ENCODE data around the gene AMY2B. TPM values are rescaled to one million over a fixed set of nuclear protein-coding genes. Genes with fewer than 3 reads are reported as not detected.
"Not testable (repeated sequence)": the region's sequence is repeated elsewhere in the genome, so short reads cannot be mapped to it uniquely, and the experiment has no call there.

AMY2B gene
- total and polyA plus RNA-seq, 9 of the 15 experiments (the other 6 are each of a cell fraction or from before 2014, with no cell fraction given), result 0.22 to 2.0 (median 0.49) TPM

- TF ChIP-seq HMGXB4 (CRISPR knock-in tag; IDR thresholded peaks at IDR 0.05) (no peak), ZNF431 (CRISPR knock-in tag; IDR thresholded peaks at IDR 0.05) (no peak), ZNF699 (CRISPR knock-in tag; IDR thresholded peaks at IDR 0.05; ENCODE audit: insufficient replicate concordance) (no peak), FOXP1 (CRISPR knock-in tag; IDR thresholded peaks at IDR 0.05) (no peak)
- TF ChIP-seq, protein P1, sequence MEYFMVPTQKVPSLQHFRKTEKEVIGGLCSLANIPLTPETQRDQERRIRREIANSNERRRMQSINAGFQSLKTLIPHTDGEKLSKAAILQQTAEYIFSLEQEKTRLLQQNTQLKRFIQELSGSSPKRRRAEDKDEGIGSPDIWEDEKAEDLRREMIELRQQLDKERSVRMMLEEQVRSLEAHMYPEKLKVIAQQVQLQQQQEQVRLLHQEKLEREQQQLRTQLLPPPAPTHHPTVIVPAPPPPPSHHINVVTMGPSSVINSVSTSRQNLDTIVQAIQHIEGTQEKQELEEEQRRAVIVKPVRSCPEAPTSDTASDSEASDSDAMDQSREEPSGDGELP (CRISPR knock-in tag; IDR thresholded peaks at IDR 0.05; ENCODE audit: borderline replicate concordance), result no peak
Measured at GRCh38 chr1:103576065-103576464, 4.7 kb downstream of the AMY2B start (continued).

DNA sequence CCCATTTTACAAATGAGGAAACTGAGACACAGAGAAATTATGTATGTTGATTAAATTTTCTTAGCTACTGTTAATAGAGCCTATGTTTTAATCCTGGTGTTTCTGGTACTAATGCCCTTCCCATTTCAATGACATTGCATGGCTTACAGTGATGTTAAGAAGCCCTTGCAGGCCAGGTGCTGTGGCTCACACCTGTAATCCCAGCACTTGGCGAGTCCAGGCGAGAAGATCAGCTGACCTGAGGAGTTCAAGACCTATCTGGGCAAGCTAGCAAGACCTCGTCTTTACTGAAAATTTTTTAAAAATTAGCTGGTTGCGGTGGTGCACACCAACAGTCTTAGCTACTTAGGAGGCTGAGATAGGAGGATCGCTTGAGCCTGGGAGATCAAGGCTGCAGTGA lies 5.4 kb downstream of the AMY2B start:
- H3K4me3 ChIP-seq; H3K36me3 ChIP-seq (ENCODE audit: control insufficient read depth, insufficient read depth, low read length); FAIRE-seq; H2AFZ ChIP-seq (ENCODE audit: low read depth, low read length); CTCF ChIA-PET (ENCODE audit: low intra/inter-chr PET ratio); in situ Hi-C loops (cut with MboI); BruUV-seq (replicated peaks); H3K79me2 ChIP-seq (ENCODE audit: control insufficient read depth, insufficient read depth, low read length); POLR2A ChIA-PET; intact Hi-C loops (cut with micrococcal nuclease); H3K4me1 ChIP-seq (replicated peaks in 1 of 2; ENCODE audit: control insufficient read depth in 2 of 2, insufficient read depth in 2 of 2, low read length in 2 of 2); DNase-seq (ENCODE audit: extremely low read depth in 1 of 4, low spot score in 3 of 4); ATAC-seq; H3K9ac ChIP-seq (ENCODE audit: insufficient read depth in 1 of 2, low read depth in 2 of 2, low read length in 2 of 2); H3K4me2 ChIP-seq (ENCODE audit: insufficient read depth, low read length); H3K9me3 ChIP-seq (replicated peaks; ENCODE audit: control insufficient read depth, insufficient read depth, low read depth, low read length); H3K27me3 ChIP-seq (ENCODE audit: control insufficient read depth in 2 of 2, insufficient read depth in 2 of 2, low read length in 2 of 2); H3K27ac ChIP-seq (ENCODE audit: extremely low read depth, low read depth, low read length); H3K9me1 ChIP-seq (ENCODE audit: control insufficient read depth, insufficient read depth, low read length); H4K20me1 ChIP-seq (replicated peaks; ENCODE audit: control insufficient read depth, insufficient read depth, low read length): not testable (repeated sequence)
- WGBS (ENCODE audit: insufficient coverage, low coverage, missing lambda C conversion rate), result 0% methylated on average over 3 of the region's 5 CpGs

Measured in K562 (cell line).